Cardiac fibroblast (primary cell): ENCODE measurements around the gene DCTN3.

Experiments
- DNase-seq, 2 donors: peaks; one replicate each; pipeline versions ENCODE4 v3.0.0 to v3.0.0-alpha.2; 2010; ENCODE audit warnings: low read depth in 2 of 2
- H3K4me3 ChIP-seq, 2 donors: replicated peaks in 1 of 2; 1 replicate in 1 of 2; 2 replicates in 1 of 2; pipeline ENCODE4 v1.5.1; 2011; ENCODE audit warnings: low read depth in 2 of 2, low read length in 2 of 2, mild to moderate bottlenecking in 2 of 2, moderate library complexity in 1 of 2
- CTCF ChIP-seq: IDR thresholded peaks from one replicate; pipeline ENCODE4 v1.5.1; 2011; ENCODE audit warnings: low read depth, mild to moderate bottlenecking, low read length, inconsistent platforms

The DCTN3 gene

GRCh38 chr9:34629491-34629808 is 9.2 kb upstream of the DCTN3 start:
- no peak for DNase-seq
- no peak for TF ChIP-seq CTCF
- H3K4me3 ChIP-seq = no peak overlapping the region

- H3K4me3 ChIP-seq = peak within 1 kb of the TSS; percentile 42 to 46
- no peak for DNase-seq
- no peak for TF ChIP-seq CTCF
Measured at GRCh38 chr9:34628656-34629490, 8.6 kb upstream of the DCTN3 start, which contains the start of gene ARID3C. Gene ARID3C, minus strand, starts transcription at chr9:34629066. Its CDS starts 1,052 bp downstream, at chr9:34628014.

GRCh38 chr9:34627716-34628655 is 7.7 kb upstream of the DCTN3 start:
- DNase-seq = no peak
- no peak for TF ChIP-seq CTCF
- peak overlapping the region in 1 of 2 donors; percentile 46 for H3K4me3 ChIP-seq

GRCh38 chr9:34625186-34625486 is 4.8 kb upstream of the DCTN3 start:
- DNase-seq = no peak
- no peak overlapping the region for H3K4me3 ChIP-seq
- TF ChIP-seq CTCF = no peak

- no peak for DNase-seq
Measured at GRCh38 chr9:34624475-34625185, 4.3 kb upstream of the DCTN3 start.

More at GRCh38 chr9:34624475-34625185, 4.3 kb upstream of the DCTN3 start:
- no peak overlapping the region for H3K4me3 ChIP-seq
- no peak for TF ChIP-seq CTCF
